Loucy (cell line): ENCODE data around the gene OGFR.

Experiments used
- H2AFZ ChIP-seq: fragments of 200-600 bp; sonication (generic); 2 replicates; pipeline ENCODE4 v1.6.0; 2016; ENCODE audit warnings: antibody characterized with exemption, mild to moderate bottlenecking, low read length, moderate library complexity
- H3F3A ChIP-seq: fragments of 200-600 bp; 2 replicates; pipeline ENCODE4 v1.6.0; 2016; ENCODE audit warnings: antibody characterized with exemption, low read depth, mild to moderate bottlenecking
- H3K27me3 ChIP-seq: fragments of 200-600 bp; sonication (generic); 2 replicates; pipeline ENCODE4 v1.6.1; 2014; ENCODE audit warnings: low read length, mild to moderate bottlenecking; ENCODE audit not compliant: insufficient read depth, poor library complexity, severe bottlenecking
- H3K36me3 ChIP-seq: fragments of 200-600 bp; sonication (generic); 2 replicates; pipeline ENCODE4 v1.6.1; 2016; ENCODE audit warnings: low read length; ENCODE audit not compliant: insufficient read depth
- H3K4me1 ChIP-seq: fragments of 200-600 bp; sonication (generic); 2 replicates; pipeline ENCODE4 v1.5.1; 2014; ENCODE audit warnings: low read length, mild to moderate bottlenecking; ENCODE audit not compliant: insufficient read depth, poor library complexity, severe bottlenecking
- H3K4me2 ChIP-seq: fragments of 200-600 bp; sonication (generic); 2 replicates; pipeline ENCODE4 v1.6.0; 2014; ENCODE audit warnings: antibody characterized with exemption, low read length, low read depth, mild to moderate bottlenecking; ENCODE audit not compliant: poor library complexity, severe bottlenecking
- H3K4me3 ChIP-seq: fragments of 200-600 bp; sonication (generic); 2 replicates; pipeline ENCODE4 v1.5.1; 2014; ENCODE audit warnings: low read length, mild to moderate bottlenecking, mixed read lengths; ENCODE audit not compliant: poor library complexity, severe bottlenecking
- H3K79me2 ChIP-seq: fragments of 200-600 bp; sonication (generic); 2 replicates; pipeline ENCODE4 v1.6.1; 2014; ENCODE audit warnings: low read length; ENCODE audit not compliant: insufficient read depth
- H3K9ac ChIP-seq: fragments of 200-600 bp; sonication (generic); 2 replicates; pipeline ENCODE4 v1.6.0; 2014; ENCODE audit warnings: mild to moderate bottlenecking, low read depth, low read length, moderate library complexity; ENCODE audit not compliant: poor library complexity, severe bottlenecking
- H3K9me2 ChIP-seq: fragments of 200-600 bp; sonication (generic); replicated peaks from 2 replicates; pipeline ENCODE4 v1.6.1; 2016; ENCODE audit warnings: low read depth, low read length, mixed read lengths
- H3K9me3 ChIP-seq: fragments of 200-600 bp; sonication (generic); 2 replicates; pipeline ENCODE4 v1.6.1; 2014; ENCODE audit warnings: mild to moderate bottlenecking, antibody characterized with exemption, low read length, low read depth; ENCODE audit not compliant: insufficient read depth
- H4K20me1 ChIP-seq: fragments of 200-600 bp; sonication (generic); 2 replicates; pipeline ENCODE4 v1.6.0; 2014; ENCODE audit warnings: antibody characterized with exemption, low read length, mild to moderate bottlenecking; ENCODE audit not compliant: insufficient read depth, poor library complexity, severe bottlenecking
- EZH2phosphoT487 ChIP-seq: fragments of 200-600 bp; IDR thresholded peaks from 2 replicates; pipeline ENCODE4 v1.6.1; 2018; ENCODE audit warnings: antibody characterized with exemption, mild to moderate bottlenecking, moderate library complexity, borderline replicate concordance
- TF ChIP-seq, protein P1 (sequence below): fragments of 200-600 bp; sonication (generic); conservative IDR thresholded peaks from 2 replicates; pipeline ENCODE4 v1.5.1; 2014; ENCODE audit warnings: mild to moderate bottlenecking, antibody characterized with exemption, low read length

The OGFR gene

DNA sequence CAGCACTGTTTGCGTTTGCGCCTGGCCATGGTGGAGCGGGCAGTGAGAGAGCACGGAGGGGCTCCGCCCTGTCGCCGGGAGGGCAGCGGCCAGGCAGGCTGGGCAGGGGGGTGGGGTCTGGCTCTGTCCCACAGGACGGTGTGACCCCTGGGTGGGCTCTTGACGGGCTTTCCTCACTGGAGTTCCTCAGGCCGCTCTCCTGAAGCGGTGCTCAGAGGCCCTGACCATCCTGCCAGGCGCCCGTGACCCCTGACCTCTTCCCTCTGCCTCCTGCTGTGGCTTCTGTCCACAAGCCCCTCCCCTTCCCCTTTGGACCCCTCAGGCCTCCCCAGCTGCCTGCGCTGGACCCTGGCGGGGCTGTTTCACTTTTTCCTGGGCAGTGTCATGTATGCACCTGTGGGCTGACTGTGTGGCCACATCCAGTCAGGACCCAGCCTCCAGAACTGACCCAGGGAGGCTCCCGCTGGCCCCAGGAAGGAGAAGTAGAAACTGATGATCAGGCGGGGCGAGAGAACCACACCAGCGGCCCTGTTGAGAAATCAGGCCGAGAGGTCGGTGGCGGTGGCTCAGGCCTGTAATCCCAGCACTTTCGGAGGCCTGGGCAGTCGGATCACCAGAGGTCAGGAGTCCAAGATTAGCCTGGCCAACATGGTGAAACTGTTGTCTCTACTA lies 1.2 kb downstream of the OGFR start:
- H2AFZ ChIP-seq: no peak overlapping the region
- H3K9me2 ChIP-seq: no peaks in the 10 kb centered on the region
- peaks cover 24% of the 10 kb centered on the region; the same call in 1 of the 2 replicates for H3K36me3 ChIP-seq
- H3K9ac ChIP-seq: peak overlapping the region; percentile 77
- peaks cover 43% of the 10 kb centered on the region for H3K79me2 ChIP-seq
- no peaks in the 10 kb centered on the region for H3K27me3 ChIP-seq
- peaks cover 40% of the 10 kb centered on the region for H4K20me1 ChIP-seq
- peak overlapping the region; percentile 82 for H3K4me3 ChIP-seq
- peak overlapping the region; percentile 91 for H3K4me2 ChIP-seq
- H3K9me3 ChIP-seq: no peaks in the 10 kb centered on the region
- H3K4me1 ChIP-seq: peaks cover 32% of the 10 kb centered on the region
- TF ChIP-seq, protein P1, sequence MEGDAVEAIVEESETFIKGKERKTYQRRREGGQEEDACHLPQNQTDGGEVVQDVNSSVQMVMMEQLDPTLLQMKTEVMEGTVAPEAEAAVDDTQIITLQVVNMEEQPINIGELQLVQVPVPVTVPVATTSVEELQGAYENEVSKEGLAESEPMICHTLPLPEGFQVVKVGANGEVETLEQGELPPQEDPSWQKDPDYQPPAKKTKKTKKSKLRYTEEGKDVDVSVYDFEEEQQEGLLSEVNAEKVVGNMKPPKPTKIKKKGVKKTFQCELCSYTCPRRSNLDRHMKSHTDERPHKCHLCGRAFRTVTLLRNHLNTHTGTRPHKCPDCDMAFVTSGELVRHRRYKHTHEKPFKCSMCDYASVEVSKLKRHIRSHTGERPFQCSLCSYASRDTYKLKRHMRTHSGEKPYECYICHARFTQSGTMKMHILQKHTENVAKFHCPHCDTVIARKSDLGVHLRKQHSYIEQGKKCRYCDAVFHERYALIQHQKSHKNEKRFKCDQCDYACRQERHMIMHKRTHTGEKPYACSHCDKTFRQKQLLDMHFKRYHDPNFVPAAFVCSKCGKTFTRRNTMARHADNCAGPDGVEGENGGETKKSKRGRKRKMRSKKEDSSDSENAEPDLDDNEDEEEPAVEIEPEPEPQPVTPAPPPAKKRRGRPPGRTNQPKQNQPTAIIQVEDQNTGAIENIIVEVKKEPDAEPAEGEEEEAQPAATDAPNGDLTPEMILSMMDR: no peak
- no peak for TF ChIP-seq EZH2phosphoT487
- peaks cover 6% of the 10 kb centered on the region; the same call in 1 of the 2 replicates for H3F3A ChIP-seq

DNA sequence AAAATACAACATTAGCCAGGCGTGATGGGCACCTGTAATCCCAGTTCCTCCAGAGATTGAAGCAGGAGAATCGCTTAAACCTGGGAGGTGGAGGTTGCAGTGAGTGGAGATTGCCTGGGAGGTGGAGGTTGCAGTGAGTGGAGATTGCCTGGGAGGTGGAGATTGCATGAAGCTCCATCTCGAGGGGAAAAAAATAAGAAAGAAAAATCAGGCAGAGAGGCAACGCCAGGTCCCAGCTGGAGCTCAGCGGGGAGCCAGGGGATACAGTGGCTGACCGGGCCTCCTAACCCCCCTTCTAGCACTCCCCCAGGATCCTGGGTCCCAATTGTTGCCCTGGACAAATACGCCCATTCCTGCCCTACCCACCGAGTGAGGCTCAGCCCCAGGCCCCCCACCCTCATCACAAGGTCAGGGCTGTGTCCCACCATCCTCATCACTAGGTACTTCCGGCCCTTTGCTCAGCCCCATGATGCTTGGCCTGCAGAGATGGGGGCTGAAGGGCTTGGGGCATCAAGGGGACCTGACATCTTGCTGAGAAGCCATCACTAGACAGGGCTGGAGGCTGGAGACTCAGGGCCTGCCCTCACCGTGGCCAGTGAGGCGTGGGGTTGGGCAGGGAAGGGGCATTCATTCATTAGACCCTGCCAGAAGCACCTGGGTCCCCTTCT lies 1.9 kb downstream of the OGFR start:
- peaks cover 21% of the 10 kb centered on the region; the same call in 1 of the 2 replicates for H3K36me3 ChIP-seq
- peaks cover 6% of the 10 kb centered on the region; the same call in 1 of the 2 replicates for H3F3A ChIP-seq
- H2AFZ ChIP-seq: no peak overlapping the region
- H3K9ac ChIP-seq: peak overlapping the region; percentile 77
- TF ChIP-seq EZH2phosphoT487: no peak
- TF ChIP-seq, protein P1: no peak
- H3K4me1 ChIP-seq: peaks cover 32% of the 10 kb centered on the region
- peak overlapping the region; percentile 91 for H3K4me2 ChIP-seq
- no peaks in the 10 kb centered on the region for H3K9me3 ChIP-seq
- H3K79me2 ChIP-seq: peaks cover 43% of the 10 kb centered on the region
- no peaks in the 10 kb centered on the region for H3K9me2 ChIP-seq
- peak overlapping the region; percentile 82 for H3K4me3 ChIP-seq
- H4K20me1 ChIP-seq: peaks cover 40% of the 10 kb centered on the region
- no peaks in the 10 kb centered on the region for H3K27me3 ChIP-seq

DNA sequence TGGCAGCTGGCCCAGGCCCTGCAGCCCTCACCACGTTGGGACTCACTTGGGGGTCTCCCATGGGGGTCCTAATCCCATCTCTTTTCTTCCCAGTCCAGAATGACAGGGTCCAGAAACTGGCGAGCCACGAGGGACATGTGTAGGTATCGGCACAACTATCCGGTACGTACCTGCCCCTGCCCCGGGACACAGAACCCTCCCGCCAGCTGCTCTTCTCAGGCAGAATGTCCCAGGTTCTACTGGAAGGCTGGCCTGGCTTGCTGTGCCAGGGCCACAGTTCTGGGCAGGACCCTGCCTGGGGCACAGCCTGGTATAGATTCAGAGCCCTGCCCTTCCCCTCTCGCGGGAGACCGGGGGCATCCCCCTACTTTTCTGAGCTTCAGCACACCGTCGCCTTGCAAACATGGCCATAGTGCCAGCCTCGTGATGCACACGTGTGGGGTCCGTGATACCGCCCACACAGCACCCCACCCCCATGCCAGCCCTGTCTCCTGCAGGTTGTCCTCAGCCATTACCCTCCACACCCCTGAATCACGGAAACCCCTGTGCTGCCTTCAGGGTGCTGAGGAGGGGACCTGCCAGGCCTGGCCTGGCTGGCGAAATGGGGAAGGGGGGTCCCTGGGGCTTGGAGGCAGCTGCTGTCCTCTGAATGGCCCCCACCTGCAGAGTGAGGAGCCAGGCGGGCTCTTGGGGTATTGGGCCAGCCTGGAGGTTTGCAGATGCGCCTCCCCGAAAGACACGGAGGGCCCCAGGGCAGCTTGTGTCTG lies 3.0 kb downstream of the OGFR start:
- Histone ChIP-seq H3K79me2 (peaks cover 43% of the 10 kb centered on the region), H3K9me3 (no peaks in the 10 kb centered on the region), H2AFZ (no peak overlapping the region), H3K36me3 (peaks cover 28% of the 10 kb centered on the region; the same call in 1 of the 2 replicates), H4K20me1 (peaks cover 40% of the 10 kb centered on the region), H3F3A (peaks cover 6% of the 10 kb centered on the region; the same call in 1 of the 2 replicates), H3K9ac (peak overlapping the region; percentile 77), H3K4me3 (peak overlapping the region; percentile 82), H3K4me1 (peaks cover 32% of the 10 kb centered on the region), H3K9me2 (no peaks in the 10 kb centered on the region), H3K4me2 (peak overlapping the region; percentile 91), H3K27me3 (no peaks in the 10 kb centered on the region)
- no peak for TF ChIP-seq EZH2phosphoT487
- TF ChIP-seq, protein P1: no peak
